GM12875 (cell line): Measurements from ENCODE around the gene IMP4.

Experiments used
- H3K4me3 ChIP-seq: one replicate; pipeline ENCODE4 v1.5.1; 2011; ENCODE audit warnings: low read depth, low read length, control low read depth
- CTCF ChIP-seq: IDR thresholded peaks from 2 replicates; pipeline ENCODE4 v1.5.1; 2011; ENCODE audit warnings: low read depth, mild to moderate bottlenecking, control low read depth, inconsistent platforms, low read length, moderate library complexity, borderline replicate concordance; ENCODE audit not compliant: insufficient read depth

Gene IMP4

DNA sequence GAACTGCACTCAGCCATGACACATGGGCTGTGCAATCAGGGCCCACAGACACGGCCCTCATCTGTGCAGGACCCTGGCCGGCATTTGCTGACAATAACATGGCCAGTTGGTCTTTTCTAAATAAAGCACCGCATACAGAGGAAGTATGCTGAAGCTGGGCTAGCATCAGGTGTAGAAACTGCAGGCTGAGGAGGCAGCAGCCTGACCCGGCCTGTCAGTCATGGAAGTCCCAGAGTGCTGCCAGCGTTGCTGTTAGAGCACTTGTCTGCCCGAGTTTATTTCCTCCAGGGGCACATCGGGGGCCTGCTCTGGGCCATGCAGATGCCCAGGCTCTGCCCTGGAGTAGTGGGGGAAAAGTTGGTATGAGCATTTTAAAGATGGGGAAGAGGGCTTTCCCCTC lies 9.0 kb downstream of the IMP4 start:
- no peak overlapping the region for H3K4me3 ChIP-seq
- no peak for TF ChIP-seq CTCF

- no peak overlapping the region for H3K4me3 ChIP-seq
Observed at GRCh38 chr2:130352237-130352636, 9.5 kb downstream of the IMP4 start.

DNA sequence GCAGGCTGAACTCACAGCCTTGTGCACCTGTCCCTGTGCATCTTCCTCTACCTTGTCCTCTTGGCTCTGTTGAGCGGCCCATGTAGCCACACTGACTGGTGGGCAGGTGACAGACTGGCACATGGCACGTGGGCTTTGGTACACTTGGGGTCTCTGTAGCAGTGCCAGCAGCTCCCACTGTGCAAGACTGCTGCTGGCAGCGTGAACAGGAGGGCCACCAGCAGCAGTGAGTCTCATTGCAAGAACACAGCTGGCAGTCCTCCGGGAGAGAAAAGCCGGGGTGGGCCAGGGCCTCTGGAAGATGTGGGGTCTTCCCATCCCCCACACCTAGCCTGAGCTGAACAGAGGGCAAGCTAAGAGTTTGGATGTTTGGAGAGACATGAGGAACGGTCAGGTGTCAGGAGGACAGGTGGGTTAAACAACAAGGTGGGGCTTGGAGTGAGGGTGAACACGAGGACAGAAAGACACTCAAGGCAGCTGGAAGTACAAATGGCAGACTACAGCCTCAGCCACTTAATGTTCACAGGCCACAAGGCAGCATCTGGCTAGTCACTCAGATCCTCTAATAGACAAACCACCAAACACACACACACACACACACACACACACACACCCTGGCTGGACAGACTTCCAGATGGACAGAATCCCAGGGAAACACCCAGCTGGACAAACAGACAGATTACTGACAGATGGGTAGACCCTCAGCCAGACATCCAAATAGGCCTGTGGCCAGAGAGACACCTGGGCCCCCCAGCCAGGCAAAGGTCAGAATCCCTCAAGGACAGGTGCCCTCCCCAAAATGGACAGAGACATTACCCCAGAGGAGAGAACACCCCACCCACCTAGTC lies 10.8 kb downstream of the IMP4 start:
- no peak for TF ChIP-seq CTCF
- no peak overlapping the region for H3K4me3 ChIP-seq

More at GRCh38 chr2:130352237-130352636, 9.5 kb downstream of the IMP4 start:
- no peak for TF ChIP-seq CTCF

DNA sequence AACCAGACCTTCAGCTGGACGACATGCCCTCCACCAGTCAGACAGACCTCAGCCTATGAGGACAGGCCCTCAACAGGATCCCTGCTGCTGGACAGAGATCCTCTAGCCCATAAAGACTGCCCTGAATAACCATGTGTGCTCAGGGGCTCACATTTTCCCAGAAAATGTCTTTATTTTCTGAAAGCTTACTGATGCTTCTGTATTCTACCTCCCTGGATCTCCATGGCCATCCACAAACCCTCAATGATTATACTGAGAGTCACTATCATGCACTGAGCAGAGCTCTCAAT lies 11.4 kb downstream of the IMP4 start:
- no peak overlapping the region for H3K4me3 ChIP-seq
- TF ChIP-seq CTCF = no peak

- TF ChIP-seq CTCF = no peak
- peak overlapping the region; percentile 76 for H3K4me3 ChIP-seq
Observed at GRCh38 chr2:130355172-130355577, 12.5 kb downstream of the IMP4 start.

- TF ChIP-seq CTCF = peak; percentile 52
- peak within 1 kb of the TSS; percentile 76 for H3K4me3 ChIP-seq
Observed at GRCh38 chr2:130355578-130356431, 13.1 kb downstream of the IMP4 start, which contains the start of gene PTPN18. TSS of gene PTPN18 (plus strand) at chr2:130356056. CDS start at chr2:130356108, 52 bp downstream.
